Kidney tubule cell (primary cell): ENCODE measurements around the gene MUL1.

ENCODE experiments used
- DNase-seq: peaks from one replicate; pipeline ENCODE4 v3.0.0-alpha.2; 2018; ENCODE audit warnings: low spot score

Gene MUL1

DNA sequence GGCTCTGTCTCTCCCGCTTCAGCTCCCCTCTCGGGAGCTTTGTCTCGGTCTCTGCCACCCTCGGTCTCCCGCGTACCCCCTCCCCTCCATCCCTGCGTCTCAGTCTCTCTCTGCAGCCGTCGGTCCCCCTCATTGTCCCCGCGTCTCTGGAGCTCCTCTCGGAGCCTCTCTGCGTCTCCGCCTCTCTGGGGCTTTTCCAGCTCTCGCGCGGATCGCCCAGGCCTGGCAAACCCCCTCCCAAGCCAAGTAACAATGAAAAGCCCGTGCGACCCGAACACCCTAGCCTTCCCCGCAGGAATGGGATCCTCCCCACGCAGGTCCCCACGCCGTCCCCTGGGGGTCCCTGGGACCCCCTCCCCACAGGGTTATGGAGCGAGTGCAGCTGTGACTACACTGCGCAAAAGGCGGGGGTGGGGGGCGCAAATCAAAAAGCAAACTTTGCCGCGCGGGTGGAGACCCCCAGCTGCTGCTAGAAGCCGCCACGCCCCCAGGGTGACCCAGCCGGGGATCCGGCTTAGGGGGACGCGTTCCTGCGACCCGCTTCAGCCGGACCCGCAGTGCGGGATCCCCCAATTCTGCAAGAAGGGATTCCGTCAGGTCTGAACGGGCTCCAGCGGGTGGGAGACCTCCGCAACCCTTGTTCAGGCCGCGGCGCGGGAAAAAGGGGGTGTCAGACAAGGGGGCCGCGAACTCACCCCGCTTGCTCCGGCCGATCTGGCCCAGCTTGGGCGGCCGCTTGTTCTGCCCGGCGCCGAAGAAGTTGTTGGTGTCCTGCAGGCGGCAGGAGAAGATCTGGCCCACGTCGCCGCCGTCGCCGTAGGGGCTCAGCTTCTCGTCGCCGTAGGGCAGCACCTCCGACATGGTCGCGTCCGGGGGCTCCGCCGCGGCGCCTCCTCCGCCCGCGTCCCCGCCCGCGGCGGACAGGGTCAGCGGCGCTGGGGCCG is 23.2 kb downstream of the MUL1 start:
- peak; percentile 23 for DNase-seq

DNA sequence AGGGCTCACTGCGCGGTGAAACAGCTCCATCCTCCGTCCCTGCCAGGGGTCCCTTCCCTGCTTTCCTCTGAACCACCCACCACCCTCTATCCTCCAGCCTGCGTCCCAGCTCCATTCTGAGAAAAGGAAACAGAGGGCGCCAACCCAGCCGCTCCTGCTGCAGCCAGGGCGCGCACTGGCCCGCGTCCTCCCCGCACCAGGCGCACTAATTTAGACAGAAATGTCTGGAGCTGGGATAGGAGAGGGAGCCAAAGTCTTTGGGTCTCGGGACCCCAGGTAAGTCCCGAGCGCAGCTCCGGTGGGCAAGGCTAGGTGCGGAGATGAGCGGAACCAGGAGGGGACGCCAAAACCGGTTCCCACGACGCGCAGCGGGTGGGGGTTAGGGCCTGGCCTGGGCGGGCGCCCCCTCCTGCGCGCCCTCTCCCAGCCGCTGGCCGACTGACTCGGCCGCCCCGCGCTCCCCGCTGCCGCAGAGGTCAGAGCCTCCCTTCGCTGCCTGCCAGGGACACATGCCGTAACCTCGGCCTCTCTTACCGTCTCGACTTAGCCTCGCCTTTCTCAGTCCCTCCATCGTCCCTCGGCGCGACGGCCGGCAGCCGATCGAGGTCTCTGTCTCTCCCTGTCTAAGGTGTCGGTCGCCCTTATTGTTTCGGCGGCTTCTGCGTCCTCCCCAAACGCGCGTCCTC is 24.0 kb downstream of the MUL1 start:
- peak; percentile 41 for DNase-seq

GRCh38 chr1:20483098-20483832 is 24.7 kb downstream of the MUL1 start:
- no peak for DNase-seq

DNA sequence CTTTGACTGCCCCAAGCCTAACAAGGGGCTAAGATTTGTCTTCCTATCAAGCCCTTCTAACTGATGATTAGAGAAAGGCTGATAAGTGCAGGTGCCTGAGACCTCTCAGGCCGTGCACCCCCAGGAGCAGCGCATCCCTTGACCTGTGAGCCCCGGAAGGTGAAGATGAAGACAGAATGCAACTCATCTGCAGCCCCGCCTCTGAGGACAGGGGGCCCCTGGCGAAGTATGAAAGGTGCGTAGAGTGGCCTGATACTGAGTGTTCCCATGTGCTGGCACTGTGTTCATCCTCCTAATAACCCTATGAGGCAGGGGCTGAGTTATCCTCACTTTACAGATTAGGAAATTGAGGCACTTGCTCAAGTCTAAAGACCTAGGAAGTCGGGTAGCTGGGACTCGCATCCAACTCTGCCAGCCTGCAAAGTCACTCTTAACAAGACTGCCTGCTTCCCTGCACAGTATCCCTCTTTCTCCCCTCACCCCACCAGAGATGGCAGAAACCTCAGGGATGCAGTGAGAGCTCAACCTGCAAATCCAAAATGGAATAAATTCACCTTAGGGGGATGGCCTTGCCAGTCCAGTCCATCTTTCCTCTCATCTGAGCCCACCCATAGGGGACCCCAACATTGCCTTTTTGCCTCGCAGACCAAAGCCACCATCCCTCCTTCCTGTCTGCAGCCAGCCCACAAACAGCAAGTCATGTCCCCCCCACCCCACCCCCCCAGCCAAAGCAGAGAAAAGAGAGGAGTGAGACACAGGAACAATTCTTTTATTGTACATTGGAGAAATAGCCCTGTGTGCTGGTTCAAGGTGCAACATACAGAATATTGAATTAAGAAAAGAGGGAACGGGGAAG is 26.1 kb downstream of the MUL1 start:
- no peak for DNase-seq

GRCh38 chr1:20480951-20481617 is 26.9 kb downstream of the MUL1 start:
- peak; percentile 84 for DNase-seq

DNA sequence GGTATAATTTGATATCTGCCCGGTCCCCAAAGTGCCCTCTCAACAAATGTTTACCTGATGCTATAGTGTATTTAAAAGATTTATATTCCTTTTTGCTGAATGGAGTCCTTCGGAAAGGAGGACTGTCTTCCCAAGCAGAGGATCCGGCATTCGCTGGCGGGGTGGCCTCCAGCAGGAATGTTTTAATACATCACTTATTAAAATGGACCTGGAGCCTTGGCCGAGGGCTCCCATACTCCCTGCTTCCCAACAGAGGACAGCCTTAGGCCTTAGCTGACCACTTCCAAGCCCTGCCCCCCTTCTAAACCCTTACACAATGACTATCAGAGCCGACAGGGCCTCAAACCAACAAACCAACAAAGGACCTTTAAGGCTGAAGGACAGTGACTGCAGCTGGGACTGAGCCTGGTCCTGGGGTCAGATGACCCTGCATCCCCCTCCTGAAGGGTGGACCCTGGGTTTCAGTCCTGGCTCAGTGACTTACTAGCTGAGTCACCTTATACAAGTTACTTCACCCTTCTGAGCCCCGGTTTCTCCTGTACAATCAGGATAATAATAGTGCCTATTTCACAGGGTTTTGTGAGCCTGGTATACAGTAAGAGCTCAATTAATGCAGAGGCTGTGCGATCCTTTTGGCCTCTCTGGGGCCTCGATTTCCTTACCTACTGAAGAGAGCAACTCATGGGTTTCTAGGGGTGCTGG is 27.6 kb downstream of the MUL1 start:
- DNase-seq: peak; percentile 93

GRCh38 chr1:20479840-20480239 is 28.1 kb downstream of the MUL1 start:
- no peak for DNase-seq

GRCh38 chr1:20478057-20478635 is 29.8 kb downstream of the MUL1 start:
- DNase-seq: no peak

DNA sequence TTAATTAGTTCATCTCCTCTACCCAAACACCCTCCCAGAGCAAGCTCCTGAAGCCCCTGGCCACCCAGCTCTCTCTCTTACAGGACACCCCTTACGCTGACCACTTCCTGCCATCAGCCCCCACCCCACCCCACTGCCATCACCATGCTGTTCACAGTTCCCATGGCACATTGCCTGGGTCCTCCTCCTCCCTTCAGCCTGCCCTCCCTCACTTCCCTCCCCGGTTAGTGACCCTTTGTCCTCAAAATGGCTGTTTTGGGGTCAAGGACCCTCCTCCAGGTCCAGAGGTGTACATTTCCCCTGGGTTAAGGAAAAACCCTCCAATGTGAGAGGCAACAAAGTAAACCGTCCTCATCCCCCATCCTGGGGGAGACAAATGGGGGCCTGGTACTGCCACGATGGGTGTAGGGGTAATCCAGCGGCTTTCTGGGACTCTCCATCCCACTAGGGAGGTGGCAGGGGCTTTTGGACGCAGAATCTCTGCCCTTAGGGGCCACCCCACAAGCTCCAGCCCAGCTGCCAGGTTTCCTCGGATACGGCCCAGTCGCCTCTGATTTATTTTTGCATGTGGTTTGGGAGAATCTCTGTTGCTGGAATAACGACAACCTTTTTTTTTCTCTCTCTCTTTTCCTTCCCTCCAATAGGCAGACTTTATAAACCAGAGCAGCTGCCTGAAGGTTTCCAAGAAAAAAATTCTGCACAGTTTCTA is 30.4 kb downstream of the MUL1 start:
- no peak for DNase-seq

GRCh38 chr1:20476265-20477038 is 31.5 kb downstream of the MUL1 start:
- peak; percentile 72 for DNase-seq

GRCh38 chr1:20474996-20475395 is 33.0 kb downstream of the MUL1 start:
- DNase-seq: no peak

- DNase-seq: no peak
Observed at GRCh38 chr1:20474333-20474975, 33.5 kb downstream of the MUL1 start.

GRCh38 chr1:20473894-20474293 is 34.1 kb downstream of the MUL1 start:
- no peak for DNase-seq

GRCh38 chr1:20472860-20473711 is 34.9 kb downstream of the MUL1 start:
- DNase-seq: peak; percentile 63

- DNase-seq: no peak
Observed at GRCh38 chr1:20472121-20472520, 35.8 kb downstream of the MUL1 start.

GRCh38 chr1:20470194-20470593 is 37.8 kb downstream of the MUL1 start:
- peak; percentile 63 for DNase-seq
